HG03025 (cell line): ENCODE measurements around the gene NTMT1.
"Not testable (repeated sequence)": the region's sequence is repeated elsewhere in the genome, so short reads cannot be mapped to it uniquely, and the experiment has no call there.

Source experiments
- ATAC-seq: cut with Tn5 transposase; IDR thresholded peaks from one replicate; pipeline ENCODE4 v1.9.1; 2021; ENCODE audit warnings: mild to moderate bottlenecking, moderate library complexity; ENCODE audit not compliant: unreplicated experiment, low FRiP score

The NTMT1 gene

GRCh38 chr9:129649726-129650679 is 24.0 kb downstream of the NTMT1 start:
- no peak for ATAC-seq

- ATAC-seq, result no peak
These were observed 24.8 kb downstream of the NTMT1 start for GRCh38 chr9:129650680-129651235.

GRCh38 chr9:129653823-129654553 is 28.0 kb downstream of the NTMT1 start:
- no peak for ATAC-seq

GRCh38 chr9:129654554-129655040 is 28.6 kb downstream of the NTMT1 start:
- no peak for ATAC-seq

- no peak for ATAC-seq
These were observed 29.2 kb downstream of the NTMT1 start for GRCh38 chr9:129655154-129655553.

- ATAC-seq, result no peak
These were observed 29.7 kb downstream of the NTMT1 start for GRCh38 chr9:129655696-129656095.

- ATAC-seq, result no peak
These were observed 30.9 kb downstream of the NTMT1 start for GRCh38 chr9:129656795-129657390.

- ATAC-seq, result no peak
These were observed 35.1 kb downstream of the NTMT1 start for GRCh38 chr9:129661029-129661428.

GRCh38 chr9:129662239-129662638 is 36.3 kb downstream of the NTMT1 start:
- not testable (repeated sequence) for ATAC-seq

GRCh38 chr9:129664746-129665388 is 38.9 kb downstream of the NTMT1 start:
- no peak for ATAC-seq

GRCh38 chr9:129665389-129665775 is 39.4 kb downstream of the NTMT1 start, which contains the start of gene PRRX2:
TSS of gene PRRX2 (plus strand) at chr9:129665647. CDS start at chr9:129665868, 221 bp downstream.
- no peak for ATAC-seq

GRCh38 chr9:129665814-129666520 is 40.0 kb downstream of the NTMT1 start:
- no peak for ATAC-seq

- ATAC-seq, result no peak
These were observed 40.6 kb downstream of the NTMT1 start for GRCh38 chr9:129666575-129666974.

- no peak for ATAC-seq
These were observed 41.4 kb downstream of the NTMT1 start for GRCh38 chr9:129667378-129667777.

GRCh38 chr9:129667850-129668249 is 41.9 kb downstream of the NTMT1 start:
- no peak for ATAC-seq

GRCh38 chr9:129669141-129669718 is 43.3 kb downstream of the NTMT1 start:
- no peak for ATAC-seq

GRCh38 chr9:129669946-129670345 is 44.0 kb downstream of the NTMT1 start:
- no peak for ATAC-seq

GRCh38 chr9:129671065-129671464 is 45.1 kb downstream of the NTMT1 start:
- no peak for ATAC-seq

GRCh38 chr9:129671519-129671918 is 45.6 kb downstream of the NTMT1 start:
- no peak for ATAC-seq
